DND-41 (cell line): ENCODE results near the gene MLANA.

Experiments
- CTCF ChIP-seq: IDR thresholded peaks from 2 replicates; pipeline ENCODE4 v1.5.1; 2012; ENCODE audit warnings: borderline replicate concordance, low read length, moderate library complexity, mild to moderate bottlenecking; ENCODE audit not compliant: poor library complexity, severe bottlenecking; ENCODE audit errors: extremely low read depth
- EZH2 ChIP-seq: IDR thresholded peaks from 3 replicates; pipeline ENCODE4 v1.6.1; 2012; ENCODE audit warnings: borderline replicate concordance, low read depth, mild to moderate bottlenecking, moderate library complexity, low read length, inconsistent platforms; ENCODE audit not compliant: severe bottlenecking

- TF ChIP-seq CTCF, result no peak
- no peak for TF ChIP-seq EZH2
These were observed 39.2 kb upstream of the MLANA start for GRCh38 chr9:5851445-5851844.
